GM18858 (cell line): ENCODE results near the gene FBN2.
"Not testable (repeated sequence)": the region's sequence is repeated elsewhere in the genome, so short reads cannot be mapped to it uniquely, and the experiment has no call there.

ENCODE experiments used
- ATAC-seq: cut with Tn5 transposase; IDR thresholded peaks from one replicate; pipeline ENCODE4 v1.9.1; 2021; ENCODE audit not compliant: unreplicated experiment

The FBN2 gene

GRCh38 chr5:128480158-128480557 is 57.9 kb downstream of the FBN2 start:
- ATAC-seq, result no peak

GRCh38 chr5:128478386-128479368 is 59.4 kb downstream of the FBN2 start:
- ATAC-seq, result no peak

- no peak for ATAC-seq
These were observed 60.1 kb downstream of the FBN2 start for GRCh38 chr5:128477944-128478343.

- no peak for ATAC-seq
These were observed 62.4 kb downstream of the FBN2 start for GRCh38 chr5:128475693-128476092.

GRCh38 chr5:128472919-128473318 is 65.1 kb downstream of the FBN2 start:
- ATAC-seq, result no peak

GRCh38 chr5:128472036-128472435 is 66.0 kb downstream of the FBN2 start:
- no peak for ATAC-seq

GRCh38 chr5:128470663-128471062 is 67.4 kb downstream of the FBN2 start:
- ATAC-seq, result no peak

GRCh38 chr5:128469912-128470311 is 68.1 kb downstream of the FBN2 start:
- ATAC-seq, result no peak

- no peak for ATAC-seq
These were observed 71.1 kb downstream of the FBN2 start for GRCh38 chr5:128466980-128467379.

- no peak for ATAC-seq
These were observed 71.5 kb downstream of the FBN2 start for GRCh38 chr5:128466554-128466953.

- no peak for ATAC-seq
These were observed 73.4 kb downstream of the FBN2 start for GRCh38 chr5:128464596-128464995.

- ATAC-seq, result no peak
These were observed 75.7 kb downstream of the FBN2 start for GRCh38 chr5:128462330-128462729.

GRCh38 chr5:128457147-128457915 is 80.7 kb downstream of the FBN2 start:
- not testable (repeated sequence) for ATAC-seq

GRCh38 chr5:128455841-128456361 is 82.1 kb downstream of the FBN2 start:
- no peak for ATAC-seq

- no peak for ATAC-seq
These were observed 84.9 kb downstream of the FBN2 start for GRCh38 chr5:128453121-128453520.

- not testable (repeated sequence) for ATAC-seq
These were observed 90.8 kb downstream of the FBN2 start for GRCh38 chr5:128447224-128447623.

GRCh38 chr5:128441941-128442350 is 96.1 kb downstream of the FBN2 start:
- no peak for ATAC-seq

GRCh38 chr5:128441165-128441564 is 96.9 kb downstream of the FBN2 start:
- no peak for ATAC-seq

GRCh38 chr5:128436749-128437188 is 101.3 kb downstream of the FBN2 start:
- no peak for ATAC-seq

GRCh38 chr5:128435861-128436260 is 102.2 kb downstream of the FBN2 start:
- no peak for ATAC-seq

GRCh38 chr5:128434993-128435392 is 103.1 kb downstream of the FBN2 start:
- no peak for ATAC-seq
